ENCODE data around the gene UTF1. TPM values are rescaled to one million over a fixed set of nuclear protein-coding genes. Genes with fewer than 3 reads are reported as not detected.
A peak's percentile ranks its signal among the peaks of the same experiment; 100 is the strongest.

UTF1 gene
- polyA plus RNA-seq, 3 donors, result 0.14 to 0.48 (median 0.24) TPM

- Histone ChIP-seq H3K36me3 (replicated peaks in 1 of 2; ENCODE audit: control insufficient read depth in 1 of 2, insufficient read depth in 2 of 2, low read length in 2 of 2) (peaks cover 9 to 15% of the 10 kb centered on the region in 2 donors), H3K9ac (ENCODE audit: insufficient read depth, low read length, poor library complexity, severe bottlenecking) (peak overlapping the region; percentile 78), H3K9me3 (replicated peaks in 1 of 2; ENCODE audit: control insufficient read depth in 1 of 2, insufficient read depth in 1 of 2, low read length in 2 of 2) (no peaks in the 10 kb centered on the region), H3K4me2 (replicated peaks; ENCODE audit: extremely low read depth, low read length, poor library complexity, severe bottlenecking) (peak overlapping the region; percentile 69), H2AFZ (ENCODE audit: insufficient read depth, low read depth, low read length, poor library complexity, severe bottlenecking) (no peak overlapping the region), H4K20me1 (ENCODE audit: insufficient read depth, low read length) (no peaks in the 10 kb centered on the region), H3K4me1 (ENCODE audit: control insufficient read depth in 1 of 2, insufficient read depth in 2 of 2, low read length in 2 of 2) (peaks cover 74 to 86% of the 10 kb centered on the region in 2 donors), H3K4me3 (replicated peaks in 1 of 3; ENCODE audit: low read depth in 2 of 3, low read length in 3 of 3) (peak overlapping the region in 1 of 3 experiments; percentile 79), H3K79me2 (ENCODE audit: insufficient read depth, low read length) (no peaks in the 10 kb centered on the region), H3K27ac (ENCODE audit: low read depth in 1 of 2, low read length in 2 of 2) (peak overlapping the region; percentile 94 to 97), H3K27me3 (ENCODE audit: control insufficient read depth in 2 of 2, insufficient read depth in 2 of 2, low read length in 2 of 2) (no peaks in the 10 kb centered on the region)
- peak overlapping the region; percentile 59 to 76 for H3K4me3 Mint-ChIP-seq
- no peak for DNase-seq
- TF ChIP-seq CTCF (IDR thresholded peaks at IDR 0.05), result no peak
- intact Hi-C loops (cut with micrococcal nuclease), result loop anchor here (1.0 to 10.0 kb wide), 6 partner anchors 19 to 247 kb away; partner anchors contain the start of genes TUBGCP2 (in 1 of the 2) and ZNF511 (in 1 of the 2)
- peak overlapping the region; percentile 96 to 99 (median 98) for H3K27ac Mint-ChIP-seq
- peaks cover 14 to 24% of the 10 kb centered on the region in 2 donors for H3K36me3 Mint-ChIP-seq
- H3K4me1 Mint-ChIP-seq, result peaks cover 72% of the 10 kb centered on the region
- H3K9me3 Mint-ChIP-seq, result no peaks in the 10 kb centered on the region
- peaks cover 0 to 6% (median 2%) of the 10 kb centered on the region in 3 donors for H3K27me3 Mint-ChIP-seq (ENCODE audit: low read depth in 3 of 3)
- WGBS (ENCODE audit: insufficient coverage), result 14% methylated on average over 12 of the region's 12 CpGs
Measured at GRCh38 chr10:133259602-133259989, 29.6 kb downstream of the UTF1 start.

GRCh38 chr10:133260895-133261725 is 31.1 kb downstream of the UTF1 start:
- Mint-ChIP-seq H3K27me3 (ENCODE audit: low read depth in 3 of 3) (peaks cover 0 to 7% (median 2%) of the 10 kb centered on the region in 3 donors), H3K9me3 (no peaks in the 10 kb centered on the region), H3K4me1 (peaks cover 81% of the 10 kb centered on the region), H3K36me3 (peaks cover 21 to 32% of the 10 kb centered on the region in 2 donors), H3K4me3 (peak overlapping the region; percentile 73 to 75), H3K27ac (peak overlapping the region; percentile 91 to 99 (median 98))
- Histone ChIP-seq H3K4me3 (replicated peaks in 1 of 3; ENCODE audit: low read depth in 2 of 3, low read length in 3 of 3) (peak overlapping the region; percentile 33 to 79 (median 40)), H2AFZ (ENCODE audit: insufficient read depth, low read depth, low read length, poor library complexity, severe bottlenecking) (peak overlapping the region; percentile 57), H3K9ac (ENCODE audit: insufficient read depth, low read length, poor library complexity, severe bottlenecking) (peak overlapping the region; percentile 82), H3K27ac (ENCODE audit: low read depth in 1 of 2, low read length in 2 of 2) (peak overlapping the region; percentile 77 to 91), H3K27me3 (ENCODE audit: control insufficient read depth in 2 of 2, insufficient read depth in 2 of 2, low read length in 2 of 2) (no peaks in the 10 kb centered on the region), H3K36me3 (replicated peaks in 1 of 2; ENCODE audit: control insufficient read depth in 1 of 2, insufficient read depth in 2 of 2, low read length in 2 of 2) (peaks cover 11 to 22% of the 10 kb centered on the region in 2 donors), H3K4me2 (replicated peaks; ENCODE audit: extremely low read depth, low read length, poor library complexity, severe bottlenecking) (peak overlapping the region; percentile 79), H3K79me2 (ENCODE audit: insufficient read depth, low read length) (no peaks in the 10 kb centered on the region), H4K20me1 (ENCODE audit: insufficient read depth, low read length) (peaks cover 3% of the 10 kb centered on the region), H3K9me3 (replicated peaks in 1 of 2; ENCODE audit: control insufficient read depth in 1 of 2, insufficient read depth in 1 of 2, low read length in 2 of 2) (no peaks in the 10 kb centered on the region), H3K4me1 (ENCODE audit: control insufficient read depth in 1 of 2, insufficient read depth in 2 of 2, low read length in 2 of 2) (peaks cover 86 to 93% of the 10 kb centered on the region in 2 donors)
- WGBS (ENCODE audit: insufficient coverage), result 13% methylated on average over 39 of the region's 50 CpGs
- TF ChIP-seq CTCF (IDR thresholded peaks at IDR 0.05), result no peak
- intact Hi-C loops (cut with micrococcal nuclease), result loop anchor here in 1 of 2 donors (5.0 kb wide), 1 partner anchor 46 kb away; the partner anchor contains the start of genes TUBGCP2 and ZNF511
- DNase-seq, result peak; percentile 58 to 77 (median 59)

Data from CD14-positive monocyte (primary cell).